CD4-positive, alpha-beta memory T cell (primary cell): ENCODE measurements around the gene BCAR3. TPM values are rescaled to one million over a fixed set of nuclear protein-coding genes. Genes with fewer than 3 reads are reported as not detected.

ENCODE experiments used
- CTCF ChIA-PET: fragments of 350-600 bp; sonication (Branson Sonifier 250); formaldehyde crosslinking; loops from one replicate; lab custom pipeline; 2021; ENCODE audit warnings: inconsistent platforms; ENCODE audit not compliant: partially characterized antibody; lab: Charles Lee
- POLR2A ChIA-PET: fragments of 350-600 bp; sonication (Branson Sonifier 250); formaldehyde crosslinking; loops from one replicate; lab custom pipeline; 2021; ENCODE audit not compliant: partially characterized antibody; lab: Charles Lee
- DNase-seq, 5 donors: peaks; one replicate each; pipeline versions ENCODE4 v3.0.0 to v3.0.0-alpha.2; 2020 to 2022; ENCODE audit warnings: mixed read lengths in 1 of 5
- H3K27ac ChIP-seq: one replicate; pipeline ENCODE4 v1.7.0; 2013; ENCODE audit warnings: low read depth, low read length
- H3K27me3 ChIP-seq: 2 replicates; pipeline ENCODE4 v1.7.0; 2013; ENCODE audit warnings: mild to moderate bottlenecking, low read length, moderate library complexity; ENCODE audit not compliant: insufficient read depth
- H3K36me3 ChIP-seq: 2 replicates; pipeline ENCODE4 v1.7.0; 2013; ENCODE audit warnings: mild to moderate bottlenecking, low read length, moderate library complexity; ENCODE audit not compliant: insufficient read depth
- H3K4me1 ChIP-seq: 2 replicates; pipeline ENCODE4 v1.7.0; 2013; ENCODE audit warnings: mild to moderate bottlenecking, low read length, moderate library complexity; ENCODE audit not compliant: insufficient read depth
- H3K4me3 ChIP-seq, 2 donors: one replicate each; pipeline ENCODE4 v1.7.0; 2013; ENCODE audit warnings: low read length in 2 of 2, mild to moderate bottlenecking in 1 of 2
- H3K9me3 ChIP-seq, 2 donors: one replicate each; pipeline ENCODE4 v1.7.0; 2013; ENCODE audit warnings: low read length in 2 of 2, control low read depth in 1 of 2; ENCODE audit not compliant: control insufficient read depth in 1 of 2
- H3K27ac Mint-ChIP-seq, 7 donors: one replicate each; pipeline ENCODE4 v1.8.0; 2020 to 2021; ENCODE audit warnings: mixed read lengths in 7 of 7, mild to moderate bottlenecking in 6 of 7, inconsistent platforms in 3 of 7, moderate library complexity in 3 of 7
- H3K27me3 Mint-ChIP-seq, 2 donors: one replicate each; pipeline ENCODE4 v1.8.0; 2020 to 2021; ENCODE audit warnings: mixed read lengths in 2 of 2
- H3K36me3 Mint-ChIP-seq, 2 donors: one replicate each; pipeline ENCODE4 v1.8.0; 2020 to 2021; ENCODE audit warnings: mixed read lengths in 2 of 2, inconsistent platforms in 1 of 2, mild to moderate bottlenecking in 1 of 2
- H3K4me1 Mint-ChIP-seq, 4 donors: one replicate each; pipeline ENCODE4 v1.8.0; 2020 to 2021; ENCODE audit warnings: mixed read lengths in 4 of 4, mild to moderate bottlenecking in 1 of 4
- H3K4me3 Mint-ChIP-seq, 8 donors: one replicate each; pipeline ENCODE4 v1.8.0; 2020 to 2021; ENCODE audit warnings: mixed read lengths in 8 of 8, mild to moderate bottlenecking in 7 of 8, moderate library complexity in 6 of 8, inconsistent platforms in 3 of 8
- H3K9me3 Mint-ChIP-seq, 8 donors: one replicate each; pipeline ENCODE4 v1.8.0; 2020 to 2021; ENCODE audit warnings: mixed read lengths in 8 of 8, mild to moderate bottlenecking in 5 of 8, inconsistent platforms in 3 of 8, moderate library complexity in 1 of 8
- intact Hi-C: fragments of 100-400 bp; cut with micrococcal nuclease; formaldehyde crosslinking; loops from one replicate; pipeline ENCODE4 v1.15.1; 2023
- polyA plus RNA-seq, 2 donors: library from polyadenylated mRNA; unstranded; fragments of 300-500 nt; fragmentation: Illumina TruSeq; gene quantifications; one replicate each; pipeline ENCODE4 v1.2.3, GENCODE V29; 2021
- total RNA-seq, 2 experiments: library from RNA; stranded (reverse); gene quantifications; one replicate each; pipeline ENCODE4 v1.2.3, GENCODE V29; 2021

BCAR3 gene
- total and polyA plus RNA-seq, 4 experiments from 2014 or later: 0.39 to 1.2 (median 0.76) TPM

DNA sequence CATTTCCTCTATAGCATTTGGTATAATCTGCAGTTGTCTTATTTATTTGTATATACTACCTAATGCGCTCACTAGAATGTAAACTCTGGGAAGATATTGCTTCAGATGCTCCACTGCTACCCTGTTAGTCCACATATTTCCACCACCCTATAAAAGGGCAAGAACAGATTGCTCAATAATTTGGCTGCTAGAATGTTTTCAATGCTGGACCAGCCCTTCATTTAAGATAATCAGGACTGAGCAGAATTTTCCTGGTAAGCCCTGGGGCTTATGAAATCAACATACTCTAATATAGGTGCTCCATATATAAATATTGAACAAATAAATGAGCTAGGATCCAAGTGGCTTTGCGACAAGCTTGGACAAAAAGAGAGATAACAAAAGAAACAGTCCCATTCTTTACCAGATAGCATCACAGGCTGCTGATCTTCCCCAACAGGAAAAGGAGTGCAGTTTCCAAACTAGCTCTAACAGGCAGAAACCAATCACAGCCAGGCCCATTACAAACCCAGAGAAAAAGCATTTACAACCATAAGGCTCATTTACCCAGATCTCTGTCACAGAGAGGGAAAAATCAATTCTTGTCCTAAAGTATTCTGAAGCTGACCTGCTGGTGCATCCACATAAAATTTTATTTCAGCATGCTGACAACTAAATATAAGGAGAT is 8.3 kb downstream of the BCAR3 start:
- Histone ChIP-seq H3K36me3 (no peaks in the 10 kb centered on the region), H3K4me1 (no peaks in the 10 kb centered on the region), H3K4me3 (no peak overlapping the region), H3K9me3 (no peaks in the 10 kb centered on the region), H3K27me3 (no peaks in the 10 kb centered on the region), H3K27ac (no peak overlapping the region)
- POLR2A ChIA-PET: no interaction called here
- no peaks in the 10 kb centered on the region for H3K9me3 Mint-ChIP-seq
- H3K4me3 Mint-ChIP-seq: no peak overlapping the region
- H3K27ac Mint-ChIP-seq: peak overlapping the region in 2 of 7 donors; percentile 63 to 68
- no peaks in the 10 kb centered on the region for H3K36me3 Mint-ChIP-seq
- peaks cover 0 to 1% (median 0%) of the 10 kb centered on the region in 4 donors for H3K4me1 Mint-ChIP-seq
- peaks cover 1 to 6% of the 10 kb centered on the region in 2 donors for H3K27me3 Mint-ChIP-seq
- DNase-seq: no peak
- CTCF ChIA-PET: interaction anchor here (1.3 kb wide), 1 partner anchor 44 kb away, joined by 3 read pairs; no protein-coding TSS in a partner anchor
- intact Hi-C loops: no loop called here

DNA sequence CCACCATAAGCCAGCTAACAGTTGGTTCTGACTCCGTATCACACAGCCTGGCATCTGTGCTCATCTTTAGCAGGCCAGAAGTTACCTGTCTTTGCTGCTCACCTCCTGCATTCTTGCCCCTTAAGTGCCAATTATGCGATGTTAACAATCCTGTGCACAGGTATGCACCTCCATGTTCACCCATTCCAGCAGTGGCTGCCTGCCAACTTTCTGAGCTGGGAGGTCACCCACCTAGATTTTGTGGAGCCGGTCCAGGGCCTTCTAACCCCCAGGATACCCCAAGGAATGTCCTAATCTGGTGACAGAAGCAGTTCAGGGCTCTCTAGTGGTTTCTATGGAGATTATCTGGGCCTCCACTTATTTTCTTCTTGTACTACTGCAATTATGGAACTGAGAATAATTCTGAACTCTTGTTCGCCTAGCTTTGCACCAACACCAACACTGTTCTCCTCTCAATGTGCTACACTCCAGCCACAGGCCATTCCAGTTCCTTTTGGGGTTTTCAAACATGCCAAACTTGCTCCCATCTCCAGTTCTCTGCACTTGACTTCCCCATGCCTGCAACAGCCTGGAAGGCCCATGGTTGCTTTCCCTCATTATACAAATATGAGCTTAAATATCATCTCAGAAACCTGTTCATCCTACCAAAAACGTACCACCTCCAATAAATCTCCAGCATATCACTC is 9.0 kb downstream of the BCAR3 start:
- Mint-ChIP-seq H3K9me3 (no peaks in the 10 kb centered on the region), H3K36me3 (no peaks in the 10 kb centered on the region), H3K27me3 (peaks cover 1 to 5% of the 10 kb centered on the region in 2 donors), H3K27ac (peak overlapping the region in 3 of 7 donors; percentile 3 to 68 (median 63)), H3K4me3 (no peak overlapping the region), H3K4me1 (peaks cover 0 to 1% (median 0%) of the 10 kb centered on the region in 4 donors)
- Histone ChIP-seq H3K27me3 (no peaks in the 10 kb centered on the region), H3K4me3 (no peak overlapping the region), H3K27ac (no peak overlapping the region), H3K4me1 (no peaks in the 10 kb centered on the region), H3K9me3 (no peaks in the 10 kb centered on the region), H3K36me3 (no peaks in the 10 kb centered on the region)
- POLR2A ChIA-PET: no interaction called here
- CTCF ChIA-PET: interaction anchor here (1.1 to 1.7 kb wide), 2 partner anchors 8 to 43 kb away, joined by 4 to 5 read pairs; no protein-coding TSS in a partner anchor
- no peak for DNase-seq
- intact Hi-C loops: no loop called here

GRCh38 chr1:93672069-93672468 is 9.6 kb downstream of the BCAR3 start:
- Histone ChIP-seq H3K27me3 (no peaks in the 10 kb centered on the region), H3K36me3 (no peaks in the 10 kb centered on the region), H3K27ac (no peak overlapping the region), H3K4me3 (no peak overlapping the region), H3K9me3 (no peaks in the 10 kb centered on the region), H3K4me1 (no peaks in the 10 kb centered on the region)
- no peak for DNase-seq
- H3K27ac Mint-ChIP-seq: no peak overlapping the region
- H3K4me3 Mint-ChIP-seq: no peak overlapping the region
- ChIA-PET CTCF (interaction anchor here (1.1 to 1.7 kb wide), 2 partner anchors 8 to 43 kb away, joined by 4 to 5 read pairs; no protein-coding TSS in a partner anchor), POLR2A (no interaction called here)
- H3K4me1 Mint-ChIP-seq: peaks cover 0 to 1% (median 0%) of the 10 kb centered on the region in 4 donors
- H3K36me3 Mint-ChIP-seq: no peaks in the 10 kb centered on the region
- H3K9me3 Mint-ChIP-seq: no peaks in the 10 kb centered on the region
- intact Hi-C loops: no loop called here
- H3K27me3 Mint-ChIP-seq: peaks cover 1 to 2% of the 10 kb centered on the region in 2 donors

- intact Hi-C loops: no loop called here
- Histone ChIP-seq H3K4me1 (no peaks in the 10 kb centered on the region), H3K9me3 (no peaks in the 10 kb centered on the region), H3K27ac (no peak overlapping the region), H3K4me3 (no peak overlapping the region), H3K27me3 (no peaks in the 10 kb centered on the region), H3K36me3 (no peaks in the 10 kb centered on the region)
- peaks cover 0 to 2% of the 10 kb centered on the region in 2 donors for H3K27me3 Mint-ChIP-seq
- no peak for DNase-seq
- H3K4me1 Mint-ChIP-seq: peaks cover 0 to 1% (median 0%) of the 10 kb centered on the region in 4 donors
- H3K4me3 Mint-ChIP-seq: no peak overlapping the region
- ChIA-PET POLR2A (no interaction called here), CTCF (interaction anchor here (1.7 kb wide), 1 partner anchor 9 kb away, joined by 5 read pairs; no protein-coding TSS in a partner anchor)
- no peaks in the 10 kb centered on the region for H3K36me3 Mint-ChIP-seq
- no peaks in the 10 kb centered on the region for H3K9me3 Mint-ChIP-seq
- H3K27ac Mint-ChIP-seq: no peak overlapping the region
These were observed 10.5 kb downstream of the BCAR3 start for GRCh38 chr1:93671099-93671621.

DNA sequence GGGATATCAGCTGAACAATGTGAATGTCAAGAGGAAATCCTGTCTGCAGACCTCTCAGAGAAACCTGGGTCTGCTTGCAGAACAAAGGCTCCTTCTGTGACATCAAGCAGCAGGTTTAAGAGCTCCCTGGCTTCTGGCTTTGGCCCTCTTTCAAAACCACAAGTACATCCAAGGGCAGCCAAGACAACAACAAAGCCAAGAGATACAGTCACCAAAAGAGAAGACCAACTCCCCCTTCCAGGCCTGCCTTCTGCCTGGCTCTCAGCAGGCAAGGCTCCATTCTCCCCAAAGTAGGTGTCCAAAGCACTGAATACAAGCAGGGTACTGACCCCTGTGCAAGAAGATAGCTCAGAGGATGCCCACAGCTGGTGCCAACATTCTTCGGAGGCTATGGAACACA is 11.5 kb downstream of the BCAR3 start:
- Histone ChIP-seq H3K4me3 (no peak overlapping the region), H3K27ac (no peak overlapping the region), H3K27me3 (no peaks in the 10 kb centered on the region), H3K9me3 (no peaks in the 10 kb centered on the region), H3K36me3 (no peaks in the 10 kb centered on the region), H3K4me1 (no peaks in the 10 kb centered on the region)
- intact Hi-C loops: no loop called here
- Mint-ChIP-seq H3K36me3 (no peaks in the 10 kb centered on the region), H3K27me3 (peaks cover 0 to 4% of the 10 kb centered on the region in 2 donors), H3K4me1 (peaks cover 0 to 1% (median 0%) of the 10 kb centered on the region in 4 donors), H3K9me3 (no peaks in the 10 kb centered on the region), H3K4me3 (no peak overlapping the region), H3K27ac (no peak overlapping the region)
- ChIA-PET POLR2A (no interaction called here), CTCF (no interaction called here)
- no peak for DNase-seq

GRCh38 chr1:93669369-93669768 is 12.3 kb downstream of the BCAR3 start:
- no peaks in the 10 kb centered on the region for H3K36me3 Mint-ChIP-seq
- no peaks in the 10 kb centered on the region for H3K9me3 Mint-ChIP-seq
- DNase-seq: no peak
- peaks cover 0 to 1% (median 0%) of the 10 kb centered on the region in 4 donors for H3K4me1 Mint-ChIP-seq
- H3K27me3 Mint-ChIP-seq: peaks cover 0 to 2% of the 10 kb centered on the region in 2 donors
- intact Hi-C loops: no loop called here
- ChIA-PET CTCF (no interaction called here), POLR2A (no interaction called here)
- H3K27ac Mint-ChIP-seq: no peak overlapping the region
- Histone ChIP-seq H3K27me3 (no peaks in the 10 kb centered on the region), H3K4me3 (no peak overlapping the region), H3K4me1 (no peaks in the 10 kb centered on the region), H3K36me3 (no peaks in the 10 kb centered on the region), H3K9me3 (no peaks in the 10 kb centered on the region), H3K27ac (no peak overlapping the region)
- H3K4me3 Mint-ChIP-seq: no peak overlapping the region

DNA sequence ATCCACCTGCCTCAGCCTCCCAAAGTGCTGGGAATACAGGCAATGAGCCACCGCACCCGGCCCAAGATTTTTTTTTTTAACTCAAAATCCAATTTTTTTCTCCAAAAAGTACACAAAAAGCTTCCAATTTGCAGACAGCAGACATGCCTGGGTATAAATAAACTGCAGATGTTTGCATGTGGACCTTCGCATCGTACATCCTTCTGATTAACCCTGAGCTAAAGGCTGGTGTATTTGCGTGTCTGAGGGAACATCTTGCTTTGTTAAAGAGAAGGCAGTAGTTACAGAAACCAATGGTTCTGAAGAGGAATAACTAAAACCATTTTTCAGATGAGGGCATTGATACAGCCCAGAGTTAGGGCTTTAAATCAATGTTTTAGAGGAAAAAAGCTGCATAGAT is 12.7 kb downstream of the BCAR3 start:
- Mint-ChIP-seq H3K4me3 (no peak overlapping the region), H3K27me3 (peaks cover 0 to 2% of the 10 kb centered on the region in 2 donors), H3K27ac (no peak overlapping the region), H3K36me3 (no peaks in the 10 kb centered on the region), H3K4me1 (peaks cover 0 to 1% (median 0%) of the 10 kb centered on the region in 4 donors), H3K9me3 (no peaks in the 10 kb centered on the region)
- intact Hi-C loops: no loop called here
- no peaks in the 10 kb centered on the region for H3K9me3 ChIP-seq
- POLR2A ChIA-PET: no interaction called here
- DNase-seq: no peak
- H3K36me3 ChIP-seq: no peaks in the 10 kb centered on the region
- no peak overlapping the region for H3K4me3 ChIP-seq
- CTCF ChIA-PET: no interaction called here
- H3K27ac ChIP-seq: no peak overlapping the region
- no peaks in the 10 kb centered on the region for H3K4me1 ChIP-seq
- no peaks in the 10 kb centered on the region for H3K27me3 ChIP-seq
